Measurements from ENCODE around the gene ZNF891. TPM values are rescaled to one million over a fixed set of nuclear protein-coding genes. Genes with fewer than 3 reads are reported as not detected.

The ZNF891 gene
- 1 to 10 TPM; 1.4 TPM for total RNA-seq

GRCh38 chr12:133130038-133130807, at the start of gene ZNF891, which contains the start of gene ZNF10:
TSS of gene ZNF891 (minus strand) at chr12:133130274. CDS start at chr12:133121918, 8,356 bp downstream.
TSS of gene ZNF10 (plus strand) at chr12:133130627. CDS start at chr12:133144493, 13,866 bp downstream.
- Mint-ChIP-seq H3K9me3 (peaks cover 44% of the 10 kb centered on the region), H3K27me3 (no peaks in the 10 kb centered on the region), H3K4me1 (peaks cover 12% of the 10 kb centered on the region), H3K27ac (peak within 1 kb of the TSS; percentile 99), H3K4me3 (peak within 1 kb of the TSS; percentile 94), H3K36me3 (peaks cover 78% of the 10 kb centered on the region)
- peak; percentile 97 for DNase-seq

- Mint-ChIP-seq H3K27me3 (no peaks in the 10 kb centered on the region), H3K9me3 (peaks cover 50% of the 10 kb centered on the region), H3K4me1 (no peaks in the 10 kb centered on the region), H3K27ac (no peak overlapping the region), H3K4me3 (no peak overlapping the region), H3K36me3 (peaks cover 22% of the 10 kb centered on the region)
- DNase-seq: no peak
These were observed 44.8 kb upstream of the ZNF891 start for GRCh38 chr12:133174901-133175300.

DNA sequence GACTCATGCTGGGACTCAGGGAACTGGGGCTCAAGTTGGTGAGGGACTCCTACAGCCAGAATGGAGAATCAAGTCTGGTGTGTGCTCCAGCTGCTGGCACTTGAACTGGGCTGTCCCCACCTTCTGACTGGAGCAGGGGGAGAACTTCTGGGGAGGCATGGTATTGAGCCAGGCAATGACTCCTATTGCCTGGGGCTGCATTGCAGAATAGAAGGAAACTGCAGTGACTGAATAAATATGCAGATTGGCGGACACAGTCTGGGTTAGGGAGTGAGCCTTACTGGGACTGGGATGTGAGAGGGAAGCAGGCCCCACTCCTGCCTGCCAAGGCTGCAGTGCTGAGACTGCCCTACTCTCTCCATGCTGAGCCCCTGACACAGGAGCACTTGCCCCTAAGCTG, 42.4 kb upstream of the ZNF891 start:
- H3K4me3 Mint-ChIP-seq: no peak overlapping the region
- H3K27ac Mint-ChIP-seq: no peak overlapping the region
- H3K4me1 Mint-ChIP-seq: no peaks in the 10 kb centered on the region
- H3K36me3 Mint-ChIP-seq: peaks cover 19% of the 10 kb centered on the region
- H3K9me3 Mint-ChIP-seq: peaks cover 50% of the 10 kb centered on the region
- H3K27me3 Mint-ChIP-seq: no peaks in the 10 kb centered on the region
- DNase-seq: no peak

DNA sequence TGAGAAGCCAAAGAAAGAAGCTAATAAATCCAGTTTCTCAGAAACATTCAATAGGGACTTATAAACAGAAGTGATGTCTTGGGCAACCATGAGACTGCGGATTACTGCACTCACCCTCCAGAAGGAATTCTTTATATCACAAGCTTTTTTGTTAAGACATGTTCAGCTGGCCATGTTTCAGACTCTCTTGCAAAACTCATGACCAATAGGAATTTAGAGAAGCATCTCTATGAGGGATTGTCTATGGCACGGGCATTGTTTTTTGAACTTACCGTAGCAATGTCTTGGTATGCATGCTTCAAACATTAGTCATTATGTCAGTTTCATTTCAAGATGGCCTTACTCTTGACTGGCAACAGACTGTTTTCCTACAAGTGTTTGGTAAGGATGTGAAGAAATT, 35.7 kb upstream of the ZNF891 start:
- no peaks in the 10 kb centered on the region for H3K4me1 Mint-ChIP-seq
- peaks cover 53% of the 10 kb centered on the region for H3K9me3 Mint-ChIP-seq
- H3K4me3 Mint-ChIP-seq: no peak overlapping the region
- no peaks in the 10 kb centered on the region for H3K27me3 Mint-ChIP-seq
- H3K27ac Mint-ChIP-seq: no peak overlapping the region
- no peak for DNase-seq
- H3K36me3 Mint-ChIP-seq: peaks cover 3% of the 10 kb centered on the region

- no peak overlapping the region for H3K4me3 Mint-ChIP-seq
- H3K27me3 Mint-ChIP-seq: no peaks in the 10 kb centered on the region
- H3K9me3 Mint-ChIP-seq: peaks cover 79% of the 10 kb centered on the region
- H3K27ac Mint-ChIP-seq: no peak overlapping the region
- DNase-seq: no peak
- H3K4me1 Mint-ChIP-seq: no peaks in the 10 kb centered on the region
- peaks cover 84% of the 10 kb centered on the region for H3K36me3 Mint-ChIP-seq
These were observed 26.1 kb upstream of the ZNF891 start for GRCh38 chr12:133156125-133156690.

DNA sequence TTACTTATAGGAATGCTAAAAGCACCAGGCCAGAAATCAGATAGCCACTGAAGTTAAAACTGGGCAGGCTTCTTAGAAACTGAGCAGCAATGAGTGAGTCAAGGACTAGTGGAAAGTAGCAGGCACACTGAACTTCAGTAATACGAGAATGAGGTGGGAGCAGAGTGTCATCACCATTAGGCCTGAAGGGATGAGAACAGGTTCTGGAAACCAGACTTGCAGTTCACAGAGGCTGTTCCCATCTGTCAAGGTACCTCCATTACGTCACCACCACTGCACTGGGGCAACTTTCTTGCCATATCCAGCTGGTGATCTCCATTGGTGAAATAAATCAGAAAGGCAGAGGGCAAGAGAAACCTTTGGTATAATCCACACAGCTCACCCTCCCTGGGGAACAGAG, 15.9 kb upstream of the ZNF891 start:
- H3K27me3 Mint-ChIP-seq: no peaks in the 10 kb centered on the region
- no peaks in the 10 kb centered on the region for H3K4me1 Mint-ChIP-seq
- H3K9me3 Mint-ChIP-seq: peaks cover 54% of the 10 kb centered on the region
- H3K4me3 Mint-ChIP-seq: no peak overlapping the region
- DNase-seq: no peak
- H3K36me3 Mint-ChIP-seq: peaks cover 90% of the 10 kb centered on the region
- H3K27ac Mint-ChIP-seq: no peak overlapping the region

DNA sequence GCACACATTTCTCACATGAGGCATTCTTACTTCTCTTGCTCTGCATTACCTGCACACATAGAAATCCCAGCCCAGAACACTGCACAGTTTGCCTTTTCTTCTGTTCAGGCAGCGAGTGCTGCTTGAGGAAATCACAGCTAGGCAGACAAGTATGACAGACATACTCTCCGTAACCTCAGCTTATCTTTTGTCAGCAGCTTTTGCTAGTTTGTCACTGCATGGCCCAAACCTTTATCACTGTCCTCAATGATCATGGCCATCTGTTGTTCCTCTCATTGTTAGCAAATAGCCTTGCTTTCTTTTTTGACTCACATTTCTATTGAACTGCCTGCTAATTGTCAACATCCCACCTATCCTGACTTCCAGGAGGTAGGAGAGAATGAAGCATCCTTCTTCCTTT, 5.7 kb upstream of the ZNF891 start:
- Mint-ChIP-seq H3K9me3 (peaks cover 53% of the 10 kb centered on the region), H3K27ac (no peak overlapping the region), H3K4me3 (no peak overlapping the region)

GRCh38 chr12:133130808-133131128, 694 bp upstream of the ZNF891 start:
- Mint-ChIP-seq H3K4me3 (peak overlapping the region; percentile 94), H3K36me3 (peaks cover 78% of the 10 kb centered on the region), H3K27me3 (no peaks in the 10 kb centered on the region), H3K9me3 (peaks cover 42% of the 10 kb centered on the region), H3K27ac (peak overlapping the region; percentile 99), H3K4me1 (peaks cover 12% of the 10 kb centered on the region)
- DNase-seq: peak; percentile 46

More for the DNA sequence above, 5.7 kb upstream of the ZNF891 start:
- no peaks in the 10 kb centered on the region for H3K27me3 Mint-ChIP-seq
- no peak for DNase-seq
- H3K4me1 Mint-ChIP-seq: peaks cover 5% of the 10 kb centered on the region
- H3K36me3 Mint-ChIP-seq: peaks cover 91% of the 10 kb centered on the region

DNA sequence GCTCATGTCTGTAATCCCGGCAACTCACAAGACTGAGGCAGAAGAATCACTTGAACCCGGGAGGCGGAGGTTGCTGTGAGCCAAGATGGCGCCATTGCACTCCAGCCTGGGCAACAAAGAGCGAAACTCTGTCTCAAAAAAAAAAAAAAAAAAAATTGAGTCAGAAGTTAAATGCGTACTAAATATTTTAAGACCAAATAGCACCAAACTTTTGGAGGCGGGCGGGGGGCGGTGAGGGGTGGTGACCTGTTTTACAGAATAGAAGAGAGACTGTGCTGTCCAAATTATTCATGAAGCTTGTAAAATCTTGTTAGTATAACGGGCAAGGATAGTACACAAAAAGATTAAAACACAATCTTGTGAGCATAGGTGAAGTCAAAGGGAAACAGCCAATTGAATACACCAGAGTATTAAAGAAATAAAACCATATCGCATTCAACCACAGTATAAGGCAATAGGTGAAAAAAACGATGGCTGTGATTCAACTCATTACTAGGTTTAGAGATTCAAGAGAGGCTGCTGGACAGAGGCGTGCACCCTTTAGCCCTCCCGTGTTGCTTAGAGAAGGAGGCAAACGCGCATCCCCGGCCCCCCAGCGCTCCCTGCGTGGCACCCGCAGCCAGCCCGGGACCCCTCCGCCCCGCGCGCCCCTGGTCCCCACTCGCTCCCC, 571 bp downstream of the ZNF891 start:
- Mint-ChIP-seq H3K4me1 (peaks cover 12% of the 10 kb centered on the region), H3K4me3 (peak overlapping the region; percentile 94), H3K27ac (peak overlapping the region; percentile 99), H3K36me3 (peaks cover 78% of the 10 kb centered on the region), H3K9me3 (peaks cover 44% of the 10 kb centered on the region), H3K27me3 (no peaks in the 10 kb centered on the region)
- peak; percentile 2 for DNase-seq

GRCh38 chr12:133124674-133125073, 5.4 kb downstream of the ZNF891 start:
- Mint-ChIP-seq H3K27ac (no peak overlapping the region), H3K9me3 (peaks cover 65% of the 10 kb centered on the region), H3K4me1 (peaks cover 4% of the 10 kb centered on the region), H3K36me3 (peaks cover 89% of the 10 kb centered on the region), H3K4me3 (no peak overlapping the region), H3K27me3 (no peaks in the 10 kb centered on the region)
- no peak for DNase-seq

- no peak overlapping the region for H3K4me3 Mint-ChIP-seq
- H3K27ac Mint-ChIP-seq: no peak overlapping the region
- peaks cover 93% of the 10 kb centered on the region for H3K36me3 Mint-ChIP-seq
- no peak for DNase-seq
- peaks cover 73% of the 10 kb centered on the region for H3K9me3 Mint-ChIP-seq
- no peaks in the 10 kb centered on the region for H3K4me1 Mint-ChIP-seq
- H3K27me3 Mint-ChIP-seq: no peaks in the 10 kb centered on the region
These were observed 9.5 kb downstream of the ZNF891 start for GRCh38 chr12:133120385-133121191.

DNA sequence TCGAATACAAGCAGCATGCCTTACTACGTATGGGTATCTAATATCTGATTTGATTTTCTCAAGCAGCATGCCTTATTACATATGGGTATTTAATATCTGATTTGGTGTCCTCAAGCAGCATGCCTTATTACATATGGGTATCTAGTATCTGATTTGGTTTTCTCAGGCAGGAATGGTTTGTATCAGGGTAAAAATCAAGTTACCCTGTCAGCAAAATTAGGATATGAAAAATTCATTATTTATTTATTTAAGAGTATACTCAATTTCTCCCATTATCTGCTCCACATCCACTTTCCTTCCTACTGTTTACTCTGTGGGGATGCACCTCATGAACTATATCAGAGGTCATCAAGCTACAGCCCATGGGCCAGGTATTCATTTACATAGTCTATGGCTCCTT, 21.9 kb downstream of the ZNF891 start:
- Mint-ChIP-seq H3K4me1 (peaks cover 1% of the 10 kb centered on the region), H3K36me3 (peaks cover 87% of the 10 kb centered on the region), H3K4me3 (no peak overlapping the region), H3K9me3 (peaks cover 68% of the 10 kb centered on the region), H3K27ac (no peak overlapping the region), H3K27me3 (no peaks in the 10 kb centered on the region)
- no peak for DNase-seq

- Mint-ChIP-seq H3K4me3 (no peak overlapping the region), H3K9me3 (peaks cover 68% of the 10 kb centered on the region), H3K36me3 (peaks cover 90% of the 10 kb centered on the region), H3K27me3 (no peaks in the 10 kb centered on the region), H3K4me1 (peaks cover 1% of the 10 kb centered on the region), H3K27ac (no peak overlapping the region)
- DNase-seq: no peak
These were observed 23.0 kb downstream of the ZNF891 start for GRCh38 chr12:133107121-133107520.

DNA sequence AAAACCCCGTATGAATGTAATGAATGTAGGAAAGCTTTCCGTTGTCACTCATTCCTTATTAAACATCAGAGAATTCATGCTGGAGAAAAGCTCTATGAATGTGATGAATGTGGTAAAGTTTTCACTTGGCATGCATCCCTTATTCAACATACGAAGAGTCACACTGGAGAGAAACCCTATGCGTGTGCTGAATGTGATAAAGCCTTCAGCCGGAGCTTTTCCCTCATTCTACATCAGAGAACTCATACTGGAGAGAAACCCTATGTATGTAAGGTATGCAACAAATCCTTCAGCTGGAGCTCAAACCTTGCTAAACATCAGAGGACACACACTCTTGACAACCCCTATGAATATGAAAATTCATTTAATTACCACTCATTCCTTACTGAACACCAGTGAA, 23.8 kb downstream of the ZNF891 start:
- DNase-seq: no peak
- Mint-ChIP-seq H3K36me3 (peaks cover 94% of the 10 kb centered on the region), H3K4me3 (no peak overlapping the region), H3K27me3 (no peaks in the 10 kb centered on the region), H3K9me3 (peaks cover 70% of the 10 kb centered on the region), H3K27ac (no peak overlapping the region), H3K4me1 (peaks cover 1% of the 10 kb centered on the region)

- peaks cover 1% of the 10 kb centered on the region for H3K4me1 Mint-ChIP-seq
- no peaks in the 10 kb centered on the region for H3K27me3 Mint-ChIP-seq
- no peak overlapping the region for H3K4me3 Mint-ChIP-seq
- H3K36me3 Mint-ChIP-seq: peaks cover 93% of the 10 kb centered on the region
- H3K27ac Mint-ChIP-seq: peak overlapping the region; percentile 56
- H3K9me3 Mint-ChIP-seq: peaks cover 70% of the 10 kb centered on the region
- DNase-seq: no peak
These were observed 24.5 kb downstream of the ZNF891 start for GRCh38 chr12:133105620-133106019.
